Osteoblast (primary cell): Measurements from ENCODE around the gene QRSL1. TPM values are rescaled to one million over a fixed set of nuclear protein-coding genes. Genes with fewer than 3 reads are reported as not detected.

Experiments
- DNase-seq: peaks from one replicate; pipeline ENCODE4 v3.0.0; 2011; ENCODE audit warnings: low spot score, mixed read lengths; ENCODE audit not compliant: insufficient read length; ENCODE audit errors: missing footprints
- H2AFZ ChIP-seq: 2 replicates; pipeline ENCODE4 v1.6.0; 2011; ENCODE audit warnings: mild to moderate bottlenecking, low read length
- H3K27ac ChIP-seq: 2 replicates; pipeline ENCODE4 v1.5.1; 2011; ENCODE audit warnings: mild to moderate bottlenecking, low read depth, low read length, moderate library complexity
- H3K27me3 ChIP-seq: 2 replicates; pipeline ENCODE4 v1.6.0; 2012; ENCODE audit warnings: mild to moderate bottlenecking, control low read depth, inconsistent platforms, low read length, moderate library complexity; ENCODE audit not compliant: insufficient read depth
- H3K36me3 ChIP-seq: 2 replicates; pipeline ENCODE4 v1.5.1; 2011; ENCODE audit warnings: mild to moderate bottlenecking, low read length, control low read depth, moderate library complexity; ENCODE audit not compliant: insufficient read depth
- H3K4me1 ChIP-seq: 2 replicates; pipeline ENCODE4 v1.5.1; 2011; ENCODE audit warnings: mild to moderate bottlenecking, low read length, control low read depth, moderate library complexity; ENCODE audit not compliant: insufficient read depth
- H3K4me2 ChIP-seq: 2 replicates; pipeline ENCODE4 v1.6.0; 2011; ENCODE audit warnings: mild to moderate bottlenecking, low read length; ENCODE audit not compliant: insufficient read depth
- H3K4me3 ChIP-seq: fragments of 200-600 bp; sonication (generic); 3 replicates; pipeline ENCODE4 v1.5.1; 2012; ENCODE audit warnings: mild to moderate bottlenecking, low read length, inconsistent platforms; ENCODE audit not compliant: insufficient read depth
- H3K79me2 ChIP-seq: 2 replicates; pipeline ENCODE4 v1.6.0; 2012; ENCODE audit warnings: mild to moderate bottlenecking, low read length, control low read depth, inconsistent platforms; ENCODE audit not compliant: insufficient read depth
- H3K9me3 ChIP-seq: 2 replicates; pipeline ENCODE4 v1.5.1; 2011; ENCODE audit warnings: low read depth, low read length, control low read depth
- H4K20me1 ChIP-seq: 2 replicates; pipeline ENCODE4 v1.6.0; 2012; ENCODE audit warnings: mild to moderate bottlenecking, low read length, control low read depth; ENCODE audit not compliant: insufficient read depth
- CTCF ChIP-seq: IDR thresholded peaks from 2 replicates; pipeline ENCODE4 v1.5.1; 2011; ENCODE audit warnings: mild to moderate bottlenecking, low read depth, low read length, moderate library complexity; ENCODE audit errors: extremely low read depth
- total RNA-seq: library from RNA; depleted of rRNA; stranded (reverse); fragments of >200 nt; gene quantifications from 2 replicates; pipeline ENCODE4 v1.2.3, GENCODE V29; 2012

QRSL1 gene
- total RNA-seq, 1 donor = 12.7 TPM

- no peaks in the 10 kb centered on the region for H4K20me1 ChIP-seq
- H3K4me3 ChIP-seq = peak overlapping the region; percentile 20
These were observed 38.1 kb upstream of the QRSL1 start for GRCh38 chr6:106591111-106591825.

DNA sequence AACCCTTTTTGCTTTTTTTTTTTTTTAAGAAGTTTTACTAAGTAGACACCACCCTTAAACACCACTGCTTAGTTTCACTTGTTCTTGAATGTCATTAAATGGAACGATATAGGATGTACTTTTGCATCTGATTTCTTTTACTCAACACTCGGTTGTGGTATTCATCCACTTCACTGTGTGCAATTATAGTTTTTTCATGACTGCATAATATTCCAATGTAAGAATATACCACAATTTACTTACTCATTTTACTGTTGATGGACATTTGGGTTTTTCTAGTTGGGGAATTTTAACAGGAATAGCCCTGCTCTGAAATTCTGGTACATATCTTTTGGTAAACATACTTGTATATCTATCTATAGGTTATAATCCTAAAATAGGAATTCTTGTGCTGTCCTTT is 29.9 kb upstream of the QRSL1 start:
- no peak overlapping the region for H2AFZ ChIP-seq
- H3K4me3 ChIP-seq = no peak overlapping the region
- H3K36me3 ChIP-seq = no peaks in the 10 kb centered on the region
- TF ChIP-seq CTCF = no peak
- no peak overlapping the region for H3K27ac ChIP-seq
- no peaks in the 10 kb centered on the region for H3K9me3 ChIP-seq
- H3K4me1 ChIP-seq = no peaks in the 10 kb centered on the region
- DNase-seq = no peak
- no peaks in the 10 kb centered on the region for H4K20me1 ChIP-seq
- no peak overlapping the region for H3K4me2 ChIP-seq
- H3K27me3 ChIP-seq = no peaks in the 10 kb centered on the region
- no peaks in the 10 kb centered on the region for H3K79me2 ChIP-seq

More at GRCh38 chr6:106591111-106591825, 38.1 kb upstream of the QRSL1 start:
- peak overlapping the region; percentile 69 for H3K4me2 ChIP-seq
- no peak for TF ChIP-seq CTCF
- no peaks in the 10 kb centered on the region for H3K36me3 ChIP-seq
- no peaks in the 10 kb centered on the region for H3K9me3 ChIP-seq
- peaks cover 33% of the 10 kb centered on the region for H3K4me1 ChIP-seq
- no peak overlapping the region for H2AFZ ChIP-seq
- no peaks in the 10 kb centered on the region for H3K27me3 ChIP-seq
- peak; percentile 89 for DNase-seq
- no peaks in the 10 kb centered on the region for H3K79me2 ChIP-seq
- H3K27ac ChIP-seq = peak overlapping the region; percentile 75

DNA sequence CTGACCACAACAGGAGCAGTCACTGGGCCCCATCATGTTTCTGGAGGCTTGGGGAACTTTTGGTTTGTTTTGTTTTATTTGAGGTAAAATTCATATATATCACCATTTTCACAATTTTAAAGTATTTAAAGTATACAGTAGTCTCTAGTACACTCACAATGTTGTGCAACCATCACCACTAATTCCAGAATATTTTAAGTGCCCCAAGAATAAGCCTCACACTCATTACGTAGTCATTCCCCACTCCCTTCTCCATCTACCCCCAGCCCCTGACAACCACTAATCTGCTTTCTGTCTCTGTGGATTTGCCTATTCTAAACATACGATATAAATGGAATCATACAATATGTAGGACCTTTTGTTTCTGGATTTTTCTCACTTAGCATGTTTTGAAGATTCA is 29.0 kb upstream of the QRSL1 start:
- Histone ChIP-seq H3K27ac (no peak overlapping the region), H3K4me2 (no peak overlapping the region), H3K79me2 (no peaks in the 10 kb centered on the region), H3K4me1 (no peaks in the 10 kb centered on the region), H3K36me3 (no peaks in the 10 kb centered on the region), H3K4me3 (no peak overlapping the region), H3K9me3 (no peaks in the 10 kb centered on the region), H2AFZ (no peak overlapping the region), H4K20me1 (peaks cover 4% of the 10 kb centered on the region), H3K27me3 (no peaks in the 10 kb centered on the region)
- DNase-seq = no peak
- no peak for TF ChIP-seq CTCF

DNA sequence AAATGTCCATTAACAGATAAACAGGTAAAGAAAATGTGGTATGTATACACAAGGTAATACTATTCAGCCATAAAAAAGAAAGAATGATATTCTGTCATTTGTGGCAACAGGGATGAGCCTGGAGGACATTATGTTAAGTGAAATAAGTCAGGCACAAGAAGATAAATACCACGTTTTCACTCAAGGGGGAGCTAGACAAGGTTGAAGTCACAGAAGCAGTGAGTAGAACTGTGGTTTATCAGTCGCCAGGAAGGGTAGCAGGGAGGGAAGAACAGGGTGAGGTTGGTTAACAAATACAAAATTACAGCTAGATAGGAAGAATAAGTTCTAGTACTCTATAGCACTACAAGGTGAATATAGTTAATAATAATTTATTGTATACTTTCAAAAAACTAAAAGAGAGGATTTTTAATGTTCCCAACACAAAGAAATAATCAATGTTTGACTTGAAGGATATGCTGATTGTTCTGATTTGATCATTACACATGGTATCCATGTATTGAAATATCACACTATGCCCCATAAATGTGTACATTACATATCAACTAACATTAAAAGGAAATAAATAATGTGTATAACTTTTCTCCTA is 21.2 kb upstream of the QRSL1 start:
- Histone ChIP-seq H3K79me2 (no peaks in the 10 kb centered on the region), H3K36me3 (no peaks in the 10 kb centered on the region), H2AFZ (no peak overlapping the region), H3K9me3 (no peaks in the 10 kb centered on the region), H3K4me1 (no peaks in the 10 kb centered on the region), H4K20me1 (peaks cover 4% of the 10 kb centered on the region), H3K4me2 (no peak overlapping the region), H3K27me3 (no peaks in the 10 kb centered on the region), H3K4me3 (no peak overlapping the region), H3K27ac (no peak overlapping the region)
- peak; percentile 53 for DNase-seq
- TF ChIP-seq CTCF = peak; percentile 72
